ENCODE results near the gene G6PC1.

Gene G6PC1

GRCh38 chr17:42901535-42902229 is 1.1 kb downstream of the G6PC1 start:
- Histone ChIP-seq H3K36me3 (ENCODE audit: insufficient read depth, low read length) (no peaks in the 10 kb centered on the region), H3K9me3 (ENCODE audit: low read length) (no peaks in the 10 kb centered on the region), H3K4me1 (ENCODE audit: insufficient read depth, low read length, severe bottlenecking) (no peaks in the 10 kb centered on the region), H3K27me3 (ENCODE audit: insufficient read depth, low read length) (peaks cover 3% of the 10 kb centered on the region; the same call in 1 of the 2 replicates), H2AFZ (ENCODE audit: low read length) (no peak overlapping the region), H3K4me2 (ENCODE audit: low read length) (no peak overlapping the region), H3K79me2 (ENCODE audit: insufficient read depth, low read length) (no peaks in the 10 kb centered on the region), H3F3A (ENCODE audit: insufficient read depth, low read length) (no peaks in the 10 kb centered on the region), H3K27ac (ENCODE audit: low read depth, low read length, poor library complexity, severe bottlenecking) (no peak overlapping the region), H3K4me3 (ENCODE audit: low read depth, low read length, poor library complexity, severe bottlenecking) (no peak overlapping the region), H3K9me2 (ENCODE audit: low read depth, low read length) (no peaks in the 10 kb centered on the region), H4K20me1 (ENCODE audit: insufficient read depth, low read length) (no peaks in the 10 kb centered on the region), H3K9ac (ENCODE audit: low read length) (no peak overlapping the region)
- TF ChIP-seq CTCF (IDR thresholded peaks at IDR 0.05; ENCODE audit: low read length) = no peak
- TF ChIP-seq EZH2 (IDR thresholded peaks at IDR 0.05; ENCODE audit: borderline replicate concordance, low read length) = no peak

- Histone ChIP-seq H3K27ac (ENCODE audit: low read depth, low read length, poor library complexity, severe bottlenecking) (no peak overlapping the region), H3K36me3 (ENCODE audit: insufficient read depth, low read length) (no peaks in the 10 kb centered on the region), H2AFZ (ENCODE audit: low read length) (no peak overlapping the region), H3K4me1 (ENCODE audit: insufficient read depth, low read length, severe bottlenecking) (peaks cover 8% of the 10 kb centered on the region), H3K9ac (ENCODE audit: low read length) (no peak overlapping the region), H3K9me2 (ENCODE audit: low read depth, low read length) (no peaks in the 10 kb centered on the region), H3K4me3 (ENCODE audit: low read depth, low read length, poor library complexity, severe bottlenecking) (no peak overlapping the region), H3K4me2 (ENCODE audit: low read length) (no peak overlapping the region), H3K27me3 (ENCODE audit: insufficient read depth, low read length) (peaks cover 5% of the 10 kb centered on the region; the same call in 1 of the 2 replicates), H4K20me1 (ENCODE audit: insufficient read depth, low read length) (no peaks in the 10 kb centered on the region), H3K9me3 (ENCODE audit: low read length) (no peaks in the 10 kb centered on the region), H3K79me2 (ENCODE audit: insufficient read depth, low read length) (no peaks in the 10 kb centered on the region), H3F3A (ENCODE audit: insufficient read depth, low read length) (no peaks in the 10 kb centered on the region)
- no peak for TF ChIP-seq CTCF (IDR thresholded peaks at IDR 0.05; ENCODE audit: low read length)
- no peak for TF ChIP-seq EZH2 (IDR thresholded peaks at IDR 0.05; ENCODE audit: borderline replicate concordance, low read length)
These were observed 3.5 kb downstream of the G6PC1 start for GRCh38 chr17:42904110-42904469.

GRCh38 chr17:42906772-42907446 is 6.3 kb downstream of the G6PC1 start:
- no peaks in the 10 kb centered on the region for H3K36me3 ChIP-seq (ENCODE audit: insufficient read depth, low read length)
- no peak overlapping the region for H3K27ac ChIP-seq (ENCODE audit: low read depth, low read length, poor library complexity, severe bottlenecking)
- H3K9ac ChIP-seq (ENCODE audit: low read length) = no peak overlapping the region
- H3K4me1 ChIP-seq (ENCODE audit: insufficient read depth, low read length, severe bottlenecking) = peaks cover 11% of the 10 kb centered on the region
- no peaks in the 10 kb centered on the region for H3K9me3 ChIP-seq (ENCODE audit: low read length)
- H3K79me2 ChIP-seq (ENCODE audit: insufficient read depth, low read length) = no peaks in the 10 kb centered on the region
- no peak overlapping the region for H2AFZ ChIP-seq (ENCODE audit: low read length)
- H3K4me3 ChIP-seq (ENCODE audit: low read depth, low read length, poor library complexity, severe bottlenecking) = no peak overlapping the region
- no peaks in the 10 kb centered on the region for H4K20me1 ChIP-seq (ENCODE audit: insufficient read depth, low read length)
- no peak overlapping the region for H3K4me2 ChIP-seq (ENCODE audit: low read length)
- no peaks in the 10 kb centered on the region for H3F3A ChIP-seq (ENCODE audit: insufficient read depth, low read length)
- peaks cover 5% of the 10 kb centered on the region; the same call in 1 of the 2 replicates for H3K27me3 ChIP-seq (ENCODE audit: insufficient read depth, low read length)
- H3K9me2 ChIP-seq (ENCODE audit: low read depth, low read length) = no peaks in the 10 kb centered on the region
- TF ChIP-seq EZH2 (IDR thresholded peaks at IDR 0.05; ENCODE audit: borderline replicate concordance, low read length) = no peak
- no peak for TF ChIP-seq CTCF (IDR thresholded peaks at IDR 0.05; ENCODE audit: low read length)
